Endothelial cell of umbilical vein (primary cell): ENCODE data around the gene SEL1L2. TPM values are rescaled to one million over a fixed set of nuclear protein-coding genes. Genes with fewer than 3 reads are reported as not detected.

Experiments
- BruUV-seq: library from RNA; stranded (reverse); fragments of 400-500 nt; replicated peaks from 2 replicates; lab custom pipeline; 2021; lab: Mats Ljungman, UMichigan
- CTCF ChIA-PET: fragments of 300-600, 350-600 bp; sonication (Branson Sonifier 250); formaldehyde crosslinking; loops from one replicate; lab custom pipeline; 2021; ENCODE audit warnings: antibody characterized with exemption, inconsistent platforms; lab: Charles Lee
- POLR2A ChIA-PET: fragments of 300-600, 350-600 bp; sonication (Branson Sonifier 250); formaldehyde crosslinking; loops from one replicate; lab custom pipeline; 2021; ENCODE audit warnings: antibody characterized with exemption, inconsistent platforms; lab: Charles Lee
- DNase-seq: peaks from one replicate; pipeline ENCODE4 v3.0.0-alpha.2; 2011; ENCODE audit warnings: low read depth, low spot score
- FAIRE-seq: peaks from 2 replicates; lab custom pipeline; 2011; peaks lifted over from hg19 to GRCh38; lab: Jason Lieb, UNC
- H2AFZ ChIP-seq: 2 replicates; pipeline ENCODE4 v1.6.0; 2012; ENCODE audit warnings: low read depth, low read length, control low read depth, inconsistent platforms
- H3K27ac ChIP-seq: 2 replicates; pipeline ENCODE4 v1.5.1; 2011; ENCODE audit warnings: low read depth, mild to moderate bottlenecking, control low read depth, low read length, moderate library complexity; ENCODE audit not compliant: insufficient read depth
- H3K27me3 ChIP-seq, 2 experiments: 2 replicates each; pipeline versions ENCODE4 v1.6.0 to v1.6.1; 2011; ENCODE audit warnings: low read length in 2 of 2, mixed read lengths in 1 of 2; ENCODE audit not compliant: control insufficient read depth in 2 of 2, insufficient read depth in 2 of 2
- H3K36me3 ChIP-seq, 2 experiments: 2 replicates in 1 of 2; 3 replicates in 1 of 2; pipeline ENCODE4 v1.5.1; 2011; ENCODE audit warnings: low read length in 2 of 2, mild to moderate bottlenecking in 1 of 2, moderate library complexity in 1 of 2; ENCODE audit not compliant: control insufficient read depth in 2 of 2, insufficient read depth in 2 of 2; ENCODE audit errors: extremely low read depth in 1 of 2
- H3K4me1 ChIP-seq: 3 replicates; pipeline ENCODE4 v1.5.1; 2011; ENCODE audit warnings: mild to moderate bottlenecking, low read length; ENCODE audit not compliant: control insufficient read depth, insufficient read depth; ENCODE audit errors: extremely low read depth
- H3K4me2 ChIP-seq: 2 replicates; pipeline ENCODE4 v1.6.1; 2011; ENCODE audit warnings: low read length, control low read depth, mixed read lengths; ENCODE audit not compliant: insufficient read depth
- H3K4me3 ChIP-seq, 3 experiments: fragments of 200-600 bp in 1 of 3; sonication (generic), shearing (Covaris generic) in 1 of 3; replicated peaks in 1 of 3; 2 replicates each; pipeline ENCODE4 v1.5.1; 2011 to 2016; ENCODE audit warnings: control low read depth in 3 of 3, low read length in 3 of 3, mild to moderate bottlenecking in 2 of 3, inconsistent platforms in 1 of 3, low read depth in 1 of 3, moderate library complexity in 1 of 3; ENCODE audit not compliant: insufficient read depth in 1 of 3
- H3K79me2 ChIP-seq: 2 replicates; pipeline ENCODE4 v1.6.0; 2012; ENCODE audit warnings: low read length, inconsistent platforms; ENCODE audit not compliant: control insufficient read depth, insufficient read depth
- H3K9ac ChIP-seq: replicated peaks from 2 replicates; pipeline ENCODE3; 2011; ENCODE audit warnings: low read length, control low read depth; ENCODE audit not compliant: insufficient read depth; ENCODE audit errors: extremely low read depth
- H3K9me1 ChIP-seq: replicated peaks from 3 replicates; pipeline ENCODE4 v1.6.0; 2011; ENCODE audit warnings: mild to moderate bottlenecking, low read length; ENCODE audit not compliant: control insufficient read depth, insufficient read depth; ENCODE audit errors: extremely low read depth
- H3K9me3 ChIP-seq: replicated peaks from 2 replicates; pipeline ENCODE4 v1.5.1; 2012; ENCODE audit warnings: low read length, inconsistent platforms; ENCODE audit not compliant: control insufficient read depth, insufficient read depth
- H4K20me1 ChIP-seq: replicated peaks from 2 replicates; pipeline ENCODE3; 2011; ENCODE audit warnings: mild to moderate bottlenecking, low read length; ENCODE audit not compliant: control insufficient read depth, insufficient read depth; ENCODE audit errors: extremely low read depth
- EZH2 ChIP-seq: IDR thresholded peaks from 2 replicates; pipeline ENCODE4 v1.6.1; 2012; ENCODE audit warnings: borderline replicate concordance, low read depth, mild to moderate bottlenecking, moderate library complexity, low read length, inconsistent platforms; ENCODE audit not compliant: severe bottlenecking
- FOS ChIP-seq: IDR thresholded peaks from 2 replicates; pipeline ENCODE4 v1.6.1; 2011; ENCODE audit warnings: mild to moderate bottlenecking, low read length, moderate library complexity, borderline replicate concordance; ENCODE audit not compliant: insufficient read depth
- GATA2 ChIP-seq: IDR thresholded peaks from 2 replicates; pipeline ENCODE4 v1.7.0; 2011; ENCODE audit warnings: low read depth, mild to moderate bottlenecking, moderate library complexity, mixed read lengths, low read length; ENCODE audit not compliant: insufficient read length, insufficient read depth
- JUN ChIP-seq: IDR thresholded peaks from 2 replicates; pipeline ENCODE4 v1.6.1; 2011; ENCODE audit warnings: borderline replicate concordance, low read depth; ENCODE audit not compliant: insufficient read length, insufficient read depth
- MYC ChIP-seq: IDR thresholded peaks from one replicate; pipeline ENCODE4 v1.6.1; 2011; ENCODE audit warnings: mild to moderate bottlenecking, low read depth, low read length
- POLR2A ChIP-seq: IDR thresholded peaks from 2 replicates; pipeline ENCODE4 v1.6.1; 2012; ENCODE audit warnings: low read depth, mild to moderate bottlenecking, control low read depth, low read length
- POLR2AphosphoS5 ChIP-seq: IDR thresholded peaks from 2 replicates; pipeline ENCODE4 v1.6.1; 2012; ENCODE audit warnings: low read depth, mild to moderate bottlenecking, control low read depth, low read length, moderate library complexity; ENCODE audit not compliant: insufficient read depth
- dilution Hi-C: fragments of 300-500 bp; cut with MboI; formaldehyde crosslinking; loops from one replicate; pipeline ENCODE4 v1.15.0; 2019; ENCODE audit warnings: low sequenced_read_pairs; ENCODE audit not compliant: extremely low pct_ligation_motif_present
- intact Hi-C: fragments of 100-400 bp; cut with micrococcal nuclease; formaldehyde crosslinking; loops from one replicate; pipeline ENCODE4 v1.10.0; 2022
- polyA plus RNA-seq, 4 experiments: library from polyadenylated mRNA; depleted of rRNA in 3 of 4; stranded (reverse) in 3 of 4; unstranded in 1 of 4; fragments of >200 nt; gene quantifications; 2 replicates each; pipeline versions ENCODE4 v1.2.1 to v1.2.3, GENCODE V29; 2011 to 2012; ENCODE audit warnings: missing spikeins in 1 of 4
- total RNA-seq: library from RNA; stranded (reverse); gene quantifications from 2 replicates; pipeline ENCODE4 v1.2.3, GENCODE V29; 2021
- TF ChIP-seq, protein P1 (sequence below), 2 donors: IDR thresholded peaks; 1 replicate in 1 of 2; 2 replicates in 1 of 2; pipeline ENCODE4 v1.5.1; 2011; ENCODE audit warnings: low read length in 2 of 2, mild to moderate bottlenecking in 2 of 2, moderate library complexity in 2 of 2, control low read depth in 1 of 2, inconsistent platforms in 1 of 2, low read depth in 1 of 2; ENCODE audit not compliant: insufficient read depth in 1 of 2; ENCODE audit errors: extremely low read depth in 1 of 2
- TF ChIP-seq, protein P2 (sequence below): IDR thresholded peaks from 2 replicates; pipeline ENCODE4 v1.6.1; 2011; ENCODE audit not compliant: insufficient read depth, insufficient read length

The SEL1L2 gene
- total and polyA plus RNA-seq, 2 donors (not counting 3 experiments of a cell fraction or from before 2014, with no cell fraction given): not detected

DNA sequence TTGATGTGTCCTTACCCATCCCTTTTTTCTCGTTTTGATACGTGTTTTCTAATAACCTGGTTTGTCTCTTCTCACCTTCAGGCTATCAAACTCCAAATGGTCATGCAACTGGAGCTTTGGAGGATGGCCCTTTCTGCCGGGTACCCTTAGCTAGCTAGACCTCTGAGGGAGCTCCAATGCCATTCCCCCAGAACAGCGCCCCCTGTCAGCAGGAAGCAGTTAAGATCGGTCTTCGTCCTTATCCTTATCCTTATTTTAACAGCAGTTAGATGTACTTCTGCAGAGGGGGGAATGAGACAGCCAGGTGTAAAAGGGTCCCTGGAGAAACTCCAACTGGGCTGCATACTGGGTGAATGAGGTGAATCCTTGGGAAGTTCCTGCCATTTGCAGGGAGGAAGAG, 37.2 kb downstream of the SEL1L2 start:
- no peak overlapping the region for H3K4me2 ChIP-seq
- TF ChIP-seq, protein P1, sequence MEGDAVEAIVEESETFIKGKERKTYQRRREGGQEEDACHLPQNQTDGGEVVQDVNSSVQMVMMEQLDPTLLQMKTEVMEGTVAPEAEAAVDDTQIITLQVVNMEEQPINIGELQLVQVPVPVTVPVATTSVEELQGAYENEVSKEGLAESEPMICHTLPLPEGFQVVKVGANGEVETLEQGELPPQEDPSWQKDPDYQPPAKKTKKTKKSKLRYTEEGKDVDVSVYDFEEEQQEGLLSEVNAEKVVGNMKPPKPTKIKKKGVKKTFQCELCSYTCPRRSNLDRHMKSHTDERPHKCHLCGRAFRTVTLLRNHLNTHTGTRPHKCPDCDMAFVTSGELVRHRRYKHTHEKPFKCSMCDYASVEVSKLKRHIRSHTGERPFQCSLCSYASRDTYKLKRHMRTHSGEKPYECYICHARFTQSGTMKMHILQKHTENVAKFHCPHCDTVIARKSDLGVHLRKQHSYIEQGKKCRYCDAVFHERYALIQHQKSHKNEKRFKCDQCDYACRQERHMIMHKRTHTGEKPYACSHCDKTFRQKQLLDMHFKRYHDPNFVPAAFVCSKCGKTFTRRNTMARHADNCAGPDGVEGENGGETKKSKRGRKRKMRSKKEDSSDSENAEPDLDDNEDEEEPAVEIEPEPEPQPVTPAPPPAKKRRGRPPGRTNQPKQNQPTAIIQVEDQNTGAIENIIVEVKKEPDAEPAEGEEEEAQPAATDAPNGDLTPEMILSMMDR (IDR thresholded peaks at IDR 0.05; ENCODE audit: extremely low read depth in 1 of 2, insufficient read depth in 1 of 2, low read depth in 1 of 2, low read length in 2 of 2): no peak
- TF ChIP-seq MYC (no peak), EZH2 (no peak), FOS (no peak), POLR2A (no peak), JUN (no peak), POLR2AphosphoS5 (no peak), GATA2 (no peak)
- TF ChIP-seq, protein P2, sequence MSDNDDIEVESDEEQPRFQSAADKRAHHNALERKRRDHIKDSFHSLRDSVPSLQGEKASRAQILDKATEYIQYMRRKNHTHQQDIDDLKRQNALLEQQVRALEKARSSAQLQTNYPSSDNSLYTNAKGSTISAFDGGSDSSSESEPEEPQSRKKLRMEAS: no peak
- no peak for DNase-seq
- intact Hi-C loops (no loop called here), dilution Hi-C loops (no loop called here)
- no peaks in the 10 kb centered on the region for H3K4me1 ChIP-seq
- no peaks in the 10 kb centered on the region for H3K27me3 ChIP-seq
- no peak overlapping the region for H3K9ac ChIP-seq
- no peak overlapping the region for H3K27ac ChIP-seq
- no peaks in the 10 kb centered on the region for H3K9me1 ChIP-seq
- CTCF ChIA-PET: no interaction called here
- POLR2A ChIA-PET: no interaction called here
- no peak overlapping the region for H2AFZ ChIP-seq
- no peaks in the 10 kb centered on the region for H3K36me3 ChIP-seq
- H3K9me3 ChIP-seq: no peaks in the 10 kb centered on the region
- no peaks in the 10 kb centered on the region for H3K79me2 ChIP-seq
- H4K20me1 ChIP-seq: no peaks in the 10 kb centered on the region
- no peak overlapping the region for H3K4me3 ChIP-seq
- FAIRE-seq: no peak
- no TSS peak for BruUV-seq
